SK-N-SH (cell line): Measurements from ENCODE around the gene CD22.

Source experiments
- CTCF ChIP-seq: fragments of 200-600 bp; sonication (generic); IDR thresholded peaks from 2 replicates; pipeline ENCODE4 v1.6.1; 2017; ENCODE audit warnings: antibody characterized with exemption, mild to moderate bottlenecking, moderate library complexity
- ELF1 ChIP-seq: IDR thresholded peaks from 2 replicates; pipeline ENCODE4 v1.4.0; 2012
- EZH2phosphoT487 ChIP-seq: fragments of 200-600 bp; sonication (generic); IDR thresholded peaks from 2 replicates; pipeline ENCODE4 v1.6.1; 2017; ENCODE audit warnings: low read depth, mixed run types, mild to moderate bottlenecking, antibody characterized with exemption, moderate library complexity, borderline replicate concordance
- GABPA ChIP-seq: IDR thresholded peaks from 2 replicates; pipeline ENCODE4 v1.4.0; 2012; ENCODE audit warnings: low read depth, mild to moderate bottlenecking
- MAX ChIP-seq: IDR thresholded peaks from 2 replicates; pipeline ENCODE4 v1.4.0; 2012; ENCODE audit warnings: low read depth
- RAD21 ChIP-seq: IDR thresholded peaks from 2 replicates; pipeline ENCODE4 v1.6.1; 2012; ENCODE audit warnings: mild to moderate bottlenecking, low read length
- SIN3A ChIP-seq: IDR thresholded peaks from 2 replicates; pipeline ENCODE4 v1.6.1; 2012; ENCODE audit warnings: low read depth, mild to moderate bottlenecking, low read length, moderate library complexity, borderline replicate concordance
- SMC3 ChIP-seq: IDR thresholded peaks from 2 replicates; pipeline ENCODE4 v1.6.1; 2012; ENCODE audit warnings: low read depth, low read length, improper control_type of control experiment
- TCF12 ChIP-seq: IDR thresholded peaks from 2 replicates; pipeline ENCODE4 v1.4.0; 2012

GRCh38 chr19:35293808-35294207 is 35.2 kb upstream of the CD22 start:
- no peak for TF ChIP-seq MAX
- TF ChIP-seq CTCF = no peak
- no peak for TF ChIP-seq ELF1
- no peak for TF ChIP-seq SMC3
- no peak for TF ChIP-seq RAD21
- no peak for TF ChIP-seq SIN3A
- TF ChIP-seq GABPA = no peak
- no peak for TF ChIP-seq EZH2phosphoT487
- no peak for TF ChIP-seq TCF12
